Measurements from ENCODE around the gene CROT.
A peak's percentile ranks its signal among the peaks of the same experiment; 100 is the strongest.

CROT gene

DNA sequence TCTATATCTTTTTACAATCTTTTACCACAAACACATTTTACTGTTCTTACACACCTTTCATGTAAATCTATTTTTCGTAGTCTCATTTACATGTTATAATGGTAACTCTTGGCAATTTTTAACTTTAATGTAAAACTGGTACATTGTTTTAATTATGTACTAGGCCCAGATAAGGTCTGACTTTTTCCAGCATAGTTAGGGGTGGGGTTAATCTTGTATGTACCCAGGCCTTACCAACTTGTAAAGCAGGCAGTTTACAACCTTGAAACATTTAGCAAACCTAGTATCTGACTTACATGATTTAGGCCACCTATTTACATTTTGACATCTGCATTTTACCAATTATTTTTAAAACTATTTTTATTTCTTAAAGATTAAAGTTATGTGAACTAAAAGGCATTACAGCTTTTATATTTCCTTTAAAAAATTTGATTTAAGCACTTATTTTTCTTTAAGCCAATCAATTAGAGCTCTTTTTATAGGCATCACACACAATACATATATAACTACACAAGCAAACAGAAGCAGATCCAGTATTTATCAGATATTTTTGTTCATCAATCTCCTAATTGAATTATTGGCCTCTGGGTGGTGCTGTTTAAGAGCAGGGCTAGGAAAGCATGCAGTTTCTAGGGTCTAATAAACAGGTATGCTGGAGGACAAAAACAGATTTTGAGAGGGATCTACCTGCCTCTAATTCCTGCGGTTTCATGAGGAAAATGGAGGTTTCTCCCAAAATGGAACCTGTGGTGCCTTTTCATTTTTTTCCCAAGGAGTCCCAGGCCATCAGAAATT lies 19.7 kb upstream of the CROT start:
- Histone ChIP-seq H3K4me1 (ENCODE audit: insufficient read depth, low read length, severe bottlenecking) (peaks cover 2% of the 10 kb centered on the region), H3K9ac (ENCODE audit: low read length) (no peak overlapping the region), H3K27me3 (ENCODE audit: insufficient read depth, low read length) (no peaks in the 10 kb centered on the region), H3K36me3 (ENCODE audit: insufficient read depth, low read length) (0 out of 2 replicates have a peak, but pooled peaks cover 3% of the 10 kb centered on the region), H3K4me3 (ENCODE audit: low read depth, low read length, poor library complexity, severe bottlenecking) (no peak overlapping the region), H3F3A (ENCODE audit: insufficient read depth, low read length) (no peaks in the 10 kb centered on the region), H2AFZ (ENCODE audit: low read length) (no peak overlapping the region), H3K79me2 (ENCODE audit: insufficient read depth, low read length) (no peaks in the 10 kb centered on the region), H3K9me2 (ENCODE audit: low read depth, low read length) (no peaks in the 10 kb centered on the region), H3K4me2 (ENCODE audit: low read length) (no peak overlapping the region), H4K20me1 (ENCODE audit: insufficient read depth, low read length) (no peaks in the 10 kb centered on the region), H3K9me3 (ENCODE audit: low read length) (peaks cover 34% of the 10 kb centered on the region), H3K27ac (ENCODE audit: low read depth, low read length, poor library complexity, severe bottlenecking) (no peak overlapping the region)
- TF ChIP-seq, protein P1, sequence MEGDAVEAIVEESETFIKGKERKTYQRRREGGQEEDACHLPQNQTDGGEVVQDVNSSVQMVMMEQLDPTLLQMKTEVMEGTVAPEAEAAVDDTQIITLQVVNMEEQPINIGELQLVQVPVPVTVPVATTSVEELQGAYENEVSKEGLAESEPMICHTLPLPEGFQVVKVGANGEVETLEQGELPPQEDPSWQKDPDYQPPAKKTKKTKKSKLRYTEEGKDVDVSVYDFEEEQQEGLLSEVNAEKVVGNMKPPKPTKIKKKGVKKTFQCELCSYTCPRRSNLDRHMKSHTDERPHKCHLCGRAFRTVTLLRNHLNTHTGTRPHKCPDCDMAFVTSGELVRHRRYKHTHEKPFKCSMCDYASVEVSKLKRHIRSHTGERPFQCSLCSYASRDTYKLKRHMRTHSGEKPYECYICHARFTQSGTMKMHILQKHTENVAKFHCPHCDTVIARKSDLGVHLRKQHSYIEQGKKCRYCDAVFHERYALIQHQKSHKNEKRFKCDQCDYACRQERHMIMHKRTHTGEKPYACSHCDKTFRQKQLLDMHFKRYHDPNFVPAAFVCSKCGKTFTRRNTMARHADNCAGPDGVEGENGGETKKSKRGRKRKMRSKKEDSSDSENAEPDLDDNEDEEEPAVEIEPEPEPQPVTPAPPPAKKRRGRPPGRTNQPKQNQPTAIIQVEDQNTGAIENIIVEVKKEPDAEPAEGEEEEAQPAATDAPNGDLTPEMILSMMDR (IDR thresholded peaks at IDR 0.05; ENCODE audit: low read length): peak; percentile 19; the same call in 1 of the 2 replicates
- TF ChIP-seq EZH2 (IDR thresholded peaks at IDR 0.05; ENCODE audit: borderline replicate concordance, low read length): no peak

DNA sequence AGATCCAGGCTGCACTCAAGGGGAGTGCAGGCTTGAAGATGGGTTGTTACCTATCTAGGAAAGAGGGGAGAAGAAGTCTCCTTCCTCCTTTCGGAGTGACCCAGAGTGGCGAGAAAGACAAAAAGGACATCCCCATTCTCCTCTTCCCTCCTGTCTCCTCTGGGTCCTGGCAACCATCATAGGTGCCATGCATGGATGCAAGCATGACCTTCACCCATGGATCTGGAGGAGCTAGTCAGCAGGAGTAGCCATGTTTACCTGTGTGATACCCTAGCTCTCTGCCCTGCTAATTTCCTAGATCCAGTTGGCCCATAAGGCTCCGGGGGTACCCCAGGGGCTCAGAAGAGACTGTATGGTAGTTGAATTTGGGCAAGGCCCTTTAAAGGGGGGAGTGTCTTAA lies 17.2 kb upstream of the CROT start:
- Histone ChIP-seq H3K36me3 (ENCODE audit: insufficient read depth, low read length) (0 out of 2 replicates have a peak, but pooled peaks cover 3% of the 10 kb centered on the region), H3K9ac (ENCODE audit: low read length) (no peak overlapping the region), H3K9me2 (ENCODE audit: low read depth, low read length) (no peaks in the 10 kb centered on the region), H3K27me3 (ENCODE audit: insufficient read depth, low read length) (no peaks in the 10 kb centered on the region), H3K27ac (ENCODE audit: low read depth, low read length, poor library complexity, severe bottlenecking) (no peak overlapping the region), H3F3A (ENCODE audit: insufficient read depth, low read length) (no peaks in the 10 kb centered on the region), H2AFZ (ENCODE audit: low read length) (no peak overlapping the region), H3K9me3 (ENCODE audit: low read length) (peaks cover 29% of the 10 kb centered on the region), H3K79me2 (ENCODE audit: insufficient read depth, low read length) (no peaks in the 10 kb centered on the region), H4K20me1 (ENCODE audit: insufficient read depth, low read length) (no peaks in the 10 kb centered on the region), H3K4me1 (ENCODE audit: insufficient read depth, low read length, severe bottlenecking) (peaks cover 11% of the 10 kb centered on the region), H3K4me2 (ENCODE audit: low read length) (no peak overlapping the region), H3K4me3 (ENCODE audit: low read depth, low read length, poor library complexity, severe bottlenecking) (no peak overlapping the region)
- TF ChIP-seq EZH2 (IDR thresholded peaks at IDR 0.05; ENCODE audit: borderline replicate concordance, low read length): no peak
- TF ChIP-seq, protein P1 (IDR thresholded peaks at IDR 0.05; ENCODE audit: low read length): no peak

GRCh38 chr7:87330316-87330715 lies 15.1 kb upstream of the CROT start:
- H2AFZ ChIP-seq (ENCODE audit: low read length): no peak overlapping the region
- no peaks in the 10 kb centered on the region for H3K36me3 ChIP-seq (ENCODE audit: insufficient read depth, low read length)
- H3K9me3 ChIP-seq (ENCODE audit: low read length): peaks cover 28% of the 10 kb centered on the region
- H3K4me2 ChIP-seq (ENCODE audit: low read length): no peak overlapping the region
- H3F3A ChIP-seq (ENCODE audit: insufficient read depth, low read length): no peaks in the 10 kb centered on the region
- no peaks in the 10 kb centered on the region for H4K20me1 ChIP-seq (ENCODE audit: insufficient read depth, low read length)
- no peak overlapping the region for H3K9ac ChIP-seq (ENCODE audit: low read length)
- H3K4me1 ChIP-seq (ENCODE audit: insufficient read depth, low read length, severe bottlenecking): peaks cover 11% of the 10 kb centered on the region
- H3K79me2 ChIP-seq (ENCODE audit: insufficient read depth, low read length): no peaks in the 10 kb centered on the region
- H3K4me3 ChIP-seq (ENCODE audit: low read depth, low read length, poor library complexity, severe bottlenecking): no peak overlapping the region
- peak overlapping the region; percentile 41 for H3K27ac ChIP-seq (ENCODE audit: low read depth, low read length, poor library complexity, severe bottlenecking)
- TF ChIP-seq, protein P1 (IDR thresholded peaks at IDR 0.05; ENCODE audit: low read length): no peak
- TF ChIP-seq EZH2 (IDR thresholded peaks at IDR 0.05; ENCODE audit: borderline replicate concordance, low read length): no peak
- H3K9me2 ChIP-seq (ENCODE audit: low read depth, low read length): no peaks in the 10 kb centered on the region
- no peaks in the 10 kb centered on the region for H3K27me3 ChIP-seq (ENCODE audit: insufficient read depth, low read length)

Data from OCI-LY1 (cell line).